ENCODE data around the gene OSBP2. TPM values are rescaled to one million over a fixed set of nuclear protein-coding genes. Genes with fewer than 3 reads are reported as not detected.

Gene OSBP2
- total RNA-seq, 2 donors from 2014 or later = 4.0 to 16.8 TPM

- no peaks in the 10 kb centered on the region for H3K9me3 ChIP-seq
- peaks cover 0 to 8% of the 10 kb centered on the region in 2 donors for H3K4me1 ChIP-seq
- H3K36me3 ChIP-seq = no peaks in the 10 kb centered on the region
- DNase-seq (ENCODE audit: low spot score) = no peak
- H3K27me3 ChIP-seq = no peaks in the 10 kb centered on the region
- H3K27ac ChIP-seq = no peak overlapping the region
- TF ChIP-seq CTCF (IDR thresholded peaks at IDR 0.05) = no peak
- H3K4me3 ChIP-seq = no peak overlapping the region
These were observed 22.8 kb downstream of the OSBP2 start for GRCh38 chr22:30717331-30717921.

- Histone ChIP-seq H3K27ac (no peak overlapping the region), H3K4me1 (peaks cover 0 to 8% of the 10 kb centered on the region in 2 donors), H3K9me3 (no peaks in the 10 kb centered on the region), H3K36me3 (no peaks in the 10 kb centered on the region), H3K4me3 (no peak overlapping the region), H3K27me3 (no peaks in the 10 kb centered on the region)
- no peak for TF ChIP-seq CTCF (IDR thresholded peaks at IDR 0.05)
- no peak for DNase-seq (ENCODE audit: low spot score)
These were observed 23.3 kb downstream of the OSBP2 start for GRCh38 chr22:30717952-30718351.

GRCh38 chr22:30718491-30718890 is 23.8 kb downstream of the OSBP2 start:
- H3K27me3 ChIP-seq = no peaks in the 10 kb centered on the region
- no peak overlapping the region for H3K27ac ChIP-seq
- no peak overlapping the region for H3K4me3 ChIP-seq
- no peak for DNase-seq (ENCODE audit: low spot score)
- no peaks in the 10 kb centered on the region for H3K9me3 ChIP-seq
- no peak for TF ChIP-seq CTCF (IDR thresholded peaks at IDR 0.05)
- H3K4me1 ChIP-seq = peaks cover 0 to 8% of the 10 kb centered on the region in 2 donors
- no peaks in the 10 kb centered on the region for H3K36me3 ChIP-seq

- peaks cover 0 to 8% of the 10 kb centered on the region in 2 donors for H3K4me1 ChIP-seq
- no peak for TF ChIP-seq CTCF (IDR thresholded peaks at IDR 0.05)
These were observed 24.3 kb downstream of the OSBP2 start for GRCh38 chr22:30718938-30719337.

GRCh38 chr22:30720263-30720837 is 25.7 kb downstream of the OSBP2 start:
- Histone ChIP-seq H3K4me3 (no peak overlapping the region), H3K27me3 (no peaks in the 10 kb centered on the region)
- TF ChIP-seq CTCF (IDR thresholded peaks at IDR 0.05) = no peak

More at GRCh38 chr22:30718938-30719337, 24.3 kb downstream of the OSBP2 start:
- DNase-seq (ENCODE audit: low spot score) = no peak
- Histone ChIP-seq H3K36me3 (no peaks in the 10 kb centered on the region), H3K4me3 (no peak overlapping the region), H3K27me3 (no peaks in the 10 kb centered on the region), H3K27ac (no peak overlapping the region), H3K9me3 (no peaks in the 10 kb centered on the region)

GRCh38 chr22:30721741-30722140 is 27.1 kb downstream of the OSBP2 start:
- no peak overlapping the region for H3K4me3 ChIP-seq
- DNase-seq (ENCODE audit: low spot score) = no peak
- no peaks in the 10 kb centered on the region for H3K9me3 ChIP-seq
- H3K36me3 ChIP-seq = no peaks in the 10 kb centered on the region
- peaks cover 0 to 8% of the 10 kb centered on the region in 2 donors for H3K4me1 ChIP-seq
- TF ChIP-seq CTCF (IDR thresholded peaks at IDR 0.05) = no peak
- H3K27ac ChIP-seq = no peak overlapping the region
- no peaks in the 10 kb centered on the region for H3K27me3 ChIP-seq

More at GRCh38 chr22:30720263-30720837, 25.7 kb downstream of the OSBP2 start:
- Histone ChIP-seq H3K36me3 (no peaks in the 10 kb centered on the region), H3K4me1 (peaks cover 0 to 8% of the 10 kb centered on the region in 2 donors), H3K9me3 (no peaks in the 10 kb centered on the region), H3K27ac (no peak overlapping the region)
- DNase-seq (ENCODE audit: low spot score) = no peak

All from right atrium auricular region (tissue), 2 donors.